H9 (cell line): Measurements from ENCODE around the gene COL4A2. TPM values are rescaled to one million over a fixed set of nuclear protein-coding genes. Genes with fewer than 3 reads are reported as not detected.

Source experiments
- DNase-seq: peaks from one replicate; pipeline ENCODE4 v3.0.0-alpha.2; 2017
- H2AFZ ChIP-seq: one replicate; pipeline ENCODE4 v1.6.1; 2013; ENCODE audit warnings: mild to moderate bottlenecking, low read length, control low read depth, moderate library complexity
- H2AK5ac ChIP-seq: 2 replicates; pipeline ENCODE4 v1.6.1; 2013; ENCODE audit warnings: low read length, control low read depth, mixed read lengths; ENCODE audit not compliant: insufficient read length
- H2BK120ac ChIP-seq: one replicate; pipeline ENCODE4 v1.6.1; 2013; ENCODE audit warnings: low read depth, mild to moderate bottlenecking, low read length, control low read depth, inconsistent platforms; ENCODE audit not compliant: poor library complexity, severe bottlenecking
- H2BK12ac ChIP-seq: 2 replicates; pipeline ENCODE4 v1.6.1; 2013; ENCODE audit warnings: low read length, control low read depth, mixed read lengths, low read depth; ENCODE audit not compliant: insufficient read length
- H2BK15ac ChIP-seq: 2 replicates; pipeline ENCODE4 v1.6.1; 2013; ENCODE audit warnings: low read depth, low read length, control low read depth
- H2BK20ac ChIP-seq: one replicate; pipeline ENCODE4 v1.6.1; 2013; ENCODE audit warnings: low read depth, mild to moderate bottlenecking, low read length, control low read depth, inconsistent platforms; ENCODE audit not compliant: poor library complexity, severe bottlenecking
- H2BK5ac ChIP-seq: 2 replicates; pipeline ENCODE4 v1.6.1; 2013; ENCODE audit warnings: low read length, control low read depth, mixed read lengths; ENCODE audit not compliant: insufficient read length
- H3K14ac ChIP-seq: 2 replicates; pipeline ENCODE4 v1.6.1; 2013; ENCODE audit warnings: low read length, control low read depth; ENCODE audit not compliant: insufficient read depth
- H3K18ac ChIP-seq: 2 replicates; pipeline ENCODE4 v1.6.1; 2013; ENCODE audit warnings: low read depth, mild to moderate bottlenecking, mixed read lengths, low read length, control low read depth; ENCODE audit not compliant: insufficient read length
- H3K23ac ChIP-seq: 2 replicates; pipeline ENCODE4 v1.6.1; 2013; ENCODE audit warnings: low read length, control low read depth, mixed read lengths, low read depth; ENCODE audit not compliant: insufficient read length
- H3K23me2 ChIP-seq: 2 replicates; pipeline ENCODE4 v1.6.1; 2013; ENCODE audit warnings: low read depth, mild to moderate bottlenecking, mixed read lengths, low read length, control low read depth; ENCODE audit not compliant: insufficient read length, poor library complexity, severe bottlenecking
- H3K27ac ChIP-seq: 2 replicates; pipeline ENCODE4 v1.5.1; 2013; ENCODE audit warnings: low read length, control low read depth, mixed read lengths, low read depth; ENCODE audit not compliant: insufficient read length
- H3K27me3 ChIP-seq: 2 replicates; pipeline ENCODE4 v1.6.1; 2013; ENCODE audit warnings: low read length, control low read depth, inconsistent platforms; ENCODE audit not compliant: insufficient read depth
- H3K4ac ChIP-seq: 2 replicates; pipeline ENCODE4 v1.6.1; 2013; ENCODE audit warnings: low read depth, mild to moderate bottlenecking, control low read depth, inconsistent platforms, low read length, moderate library complexity
- H3K4me1 ChIP-seq: 2 replicates; pipeline ENCODE4 v1.6.1; 2013; ENCODE audit warnings: low read length, control low read depth, inconsistent platforms; ENCODE audit not compliant: insufficient read depth
- H3K4me2 ChIP-seq: 2 replicates; pipeline ENCODE4 v1.6.1; 2013; ENCODE audit warnings: low read length, control low read depth, mixed read lengths; ENCODE audit not compliant: insufficient read length, insufficient read depth
- H3K56ac ChIP-seq: 2 replicates; pipeline ENCODE4 v1.6.1; 2013; ENCODE audit warnings: low read depth, mild to moderate bottlenecking, mixed read lengths, low read length, control low read depth; ENCODE audit not compliant: insufficient read length
- H3K79me1 ChIP-seq: 2 replicates; pipeline ENCODE4 v1.6.1; 2013; ENCODE audit warnings: low read depth, mild to moderate bottlenecking, moderate library complexity, low read length, control low read depth, inconsistent platforms; ENCODE audit not compliant: insufficient read depth, poor library complexity, severe bottlenecking
- H3K79me2 ChIP-seq: 2 replicates; pipeline ENCODE4 v1.6.1; 2013; ENCODE audit warnings: low read length, control low read depth, inconsistent platforms; ENCODE audit not compliant: insufficient read depth
- H3K9ac ChIP-seq: 2 replicates; pipeline ENCODE4 v1.6.1; 2013; ENCODE audit warnings: low read length, control low read depth, mixed read lengths; ENCODE audit not compliant: insufficient read length; ENCODE audit errors: extremely low read depth
- H3K9me3 ChIP-seq: one replicate; pipeline ENCODE4 v1.6.1; 2013; ENCODE audit warnings: low read depth, low read length, inconsistent platforms; ENCODE audit not compliant: control insufficient read depth
- H3T11ph ChIP-seq: one replicate; pipeline ENCODE4 v1.6.1; 2013; ENCODE audit warnings: mild to moderate bottlenecking, low read length, control low read depth, inconsistent platforms
- H4K20me1 ChIP-seq: one replicate; pipeline ENCODE4 v1.6.1; 2013; ENCODE audit not compliant: control insufficient read depth, insufficient read length, insufficient read depth
- H4K5ac ChIP-seq: 2 replicates; pipeline ENCODE4 v1.6.1; 2013; ENCODE audit warnings: low read depth, mild to moderate bottlenecking, mixed read lengths, low read length, control low read depth; ENCODE audit not compliant: insufficient read length
- H4K8ac ChIP-seq: replicated peaks from 2 replicates; pipeline ENCODE4 v1.6.1; 2013; ENCODE audit warnings: low read length, control low read depth, mixed read lengths, low read depth; ENCODE audit not compliant: insufficient read length
- H4K91ac ChIP-seq: 2 replicates; pipeline ENCODE4 v1.6.1; 2013; ENCODE audit warnings: low read depth, mild to moderate bottlenecking, moderate library complexity, mixed read lengths, low read length, control low read depth; ENCODE audit not compliant: insufficient read length
- H3K27ac Mint-ChIP-seq, 3 experiments: 2 replicates in 2 of 3; 3 replicates in 1 of 3; pipeline ENCODE4 v1.8.0; 2020 to 2021; ENCODE audit warnings: mixed read lengths in 3 of 3, mild to moderate bottlenecking in 1 of 3, moderate library complexity in 1 of 3
- H3K27me3 Mint-ChIP-seq: 2 replicates; pipeline ENCODE4 v1.8.0; 2021; ENCODE audit warnings: low read depth, mild to moderate bottlenecking, moderate library complexity, mixed read lengths
- H3K36me3 Mint-ChIP-seq, 3 experiments: 2 replicates in 2 of 3; 3 replicates in 1 of 3; pipeline ENCODE4 v1.8.0; 2020 to 2021; ENCODE audit warnings: low read depth in 3 of 3, mixed read lengths in 3 of 3; ENCODE audit not compliant: insufficient read depth in 1 of 3
- H3K4me1 Mint-ChIP-seq, 2 experiments: 2 replicates each; pipeline ENCODE4 v1.8.0; 2020; ENCODE audit warnings: mixed read lengths in 2 of 2
- H3K4me3 Mint-ChIP-seq, 2 experiments: 2 replicates in 1 of 2; 3 replicates in 1 of 2; pipeline ENCODE4 v1.8.0; 2020 to 2021; ENCODE audit warnings: mild to moderate bottlenecking in 2 of 2, mixed read lengths in 2 of 2, moderate library complexity in 1 of 2
- H3K9me3 Mint-ChIP-seq, 2 experiments: 2 replicates in 1 of 2; 3 replicates in 1 of 2; pipeline ENCODE4 v1.8.0; 2020; ENCODE audit warnings: mild to moderate bottlenecking in 2 of 2, mixed read lengths in 2 of 2, moderate library complexity in 1 of 2
- CTCF ChIP-seq: fragments of 200-600 bp; sonication (generic); conservative IDR thresholded peaks from 3 replicates; pipeline ENCODE4 v1.8.0; 2021; ENCODE audit warnings: antibody characterized with exemption, mild to moderate bottlenecking
- WGBS: extraction: QIAGEN DNeasy Blood & Tissue Kit; methylation state at CpG from one replicate; pipeline ENCODE4 v1.1.7; 2013; ENCODE audit warnings: missing lambda C conversion rate, low lambda C conversion rate, mixed read lengths; ENCODE audit not compliant: insufficient read length; ENCODE audit errors: extremely low coverage; 5-methylcytosine and 5-hydroxymethylcytosine counted together
- total RNA-seq: library from RNA; stranded (reverse); gene quantifications from 2 replicates; pipeline ENCODE4 v1.2.1, GENCODE V29; 2021

The COL4A2 gene
- total RNA-seq, 1 experiment from 2014 or later: 76.5 TPM

GRCh38 chr13:110337247-110337646, 30.2 kb downstream of the COL4A2 start:
- no peak overlapping the region for H3K9ac ChIP-seq

More at GRCh38 chr13:110337247-110337646, 30.2 kb downstream of the COL4A2 start:
- H4K20me1 ChIP-seq: no peaks in the 10 kb centered on the region
- no peaks in the 10 kb centered on the region for H3K27me3 ChIP-seq
- no peak overlapping the region for H2AFZ ChIP-seq
- no peak overlapping the region for H2BK120ac ChIP-seq
- no peak overlapping the region for H3K27ac ChIP-seq
- peak overlapping the region in 1 of 3 experiments; percentile 51; a peak in 3 of 7 replicates for H3K27ac Mint-ChIP-seq
- no peak overlapping the region for H4K5ac ChIP-seq
- no peak overlapping the region for H3K4me2 ChIP-seq
- peaks cover 9 to 17% (median 11%) of the 10 kb centered on the region in 3 experiments; a peak in 6 of 7 replicates for H3K36me3 Mint-ChIP-seq
- no peak overlapping the region for H2BK20ac ChIP-seq
- H2AK5ac ChIP-seq: no peak overlapping the region
- no peaks in the 10 kb centered on the region; the same call in 1 of the 2 replicates for H3K27me3 Mint-ChIP-seq
- H3K79me2 ChIP-seq: peaks cover 2% of the 10 kb centered on the region; the same call in 1 of the 2 replicates
- H3T11ph ChIP-seq: no peak overlapping the region
- H3K79me1 ChIP-seq: peaks cover 2% of the 10 kb centered on the region
- TF ChIP-seq CTCF: no peak
- peaks cover 48 to 51% of the 10 kb centered on the region in 2 experiments for H3K4me1 Mint-ChIP-seq
- H3K23ac ChIP-seq: no peak overlapping the region
- no peak overlapping the region for H2BK15ac ChIP-seq
- H2BK12ac ChIP-seq: no peak overlapping the region
- no peak overlapping the region for H3K56ac ChIP-seq
- H3K4me3 Mint-ChIP-seq: no peak overlapping the region
- no peaks in the 10 kb centered on the region for H3K23me2 ChIP-seq
- H3K4ac ChIP-seq: no peak overlapping the region
- no peak overlapping the region for H3K14ac ChIP-seq
- H4K91ac ChIP-seq: no peak overlapping the region
- H2BK5ac ChIP-seq: no peak overlapping the region
- no peak for DNase-seq
- H3K4me1 ChIP-seq: peaks cover 10% of the 10 kb centered on the region; the same call in 1 of the 2 replicates
- H3K9me3 Mint-ChIP-seq: no peaks in the 10 kb centered on the region
- H3K9me3 ChIP-seq: no peaks in the 10 kb centered on the region
- no peak overlapping the region for H3K18ac ChIP-seq
- WGBS: no CpG with 5 or more reads among the region's 7 CpGs
- no peak overlapping the region for H4K8ac ChIP-seq
